ENCODE data around the gene HOXC5.

HOXC5 gene

DNA sequence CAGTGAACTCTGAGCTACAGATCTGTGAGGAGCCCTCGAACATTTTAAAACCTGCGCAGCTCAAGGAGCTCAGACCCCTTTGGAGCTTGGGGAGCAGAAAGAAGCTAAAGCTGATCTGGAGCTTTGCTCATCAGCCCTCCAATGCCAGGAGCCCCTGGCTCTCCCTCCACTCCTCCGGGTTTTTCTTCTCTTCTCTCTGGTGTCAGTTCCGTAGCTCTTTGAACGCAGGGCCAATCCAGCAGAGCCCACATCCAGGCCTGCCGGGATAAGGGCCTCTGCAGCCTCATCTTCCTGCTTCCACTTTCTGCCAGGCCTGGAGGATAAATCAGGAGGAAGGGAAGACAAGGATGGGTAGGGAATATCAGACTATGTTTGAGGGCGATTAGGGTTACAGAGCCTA lies 26.8 kb downstream of the HOXC5 start:
- no peak overlapping the region for H3K27ac ChIP-seq
- TF ChIP-seq, protein P1, sequence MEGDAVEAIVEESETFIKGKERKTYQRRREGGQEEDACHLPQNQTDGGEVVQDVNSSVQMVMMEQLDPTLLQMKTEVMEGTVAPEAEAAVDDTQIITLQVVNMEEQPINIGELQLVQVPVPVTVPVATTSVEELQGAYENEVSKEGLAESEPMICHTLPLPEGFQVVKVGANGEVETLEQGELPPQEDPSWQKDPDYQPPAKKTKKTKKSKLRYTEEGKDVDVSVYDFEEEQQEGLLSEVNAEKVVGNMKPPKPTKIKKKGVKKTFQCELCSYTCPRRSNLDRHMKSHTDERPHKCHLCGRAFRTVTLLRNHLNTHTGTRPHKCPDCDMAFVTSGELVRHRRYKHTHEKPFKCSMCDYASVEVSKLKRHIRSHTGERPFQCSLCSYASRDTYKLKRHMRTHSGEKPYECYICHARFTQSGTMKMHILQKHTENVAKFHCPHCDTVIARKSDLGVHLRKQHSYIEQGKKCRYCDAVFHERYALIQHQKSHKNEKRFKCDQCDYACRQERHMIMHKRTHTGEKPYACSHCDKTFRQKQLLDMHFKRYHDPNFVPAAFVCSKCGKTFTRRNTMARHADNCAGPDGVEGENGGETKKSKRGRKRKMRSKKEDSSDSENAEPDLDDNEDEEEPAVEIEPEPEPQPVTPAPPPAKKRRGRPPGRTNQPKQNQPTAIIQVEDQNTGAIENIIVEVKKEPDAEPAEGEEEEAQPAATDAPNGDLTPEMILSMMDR (IDR thresholded peaks at IDR 0.05), result no peak
- TF ChIP-seq ZFX (IDR thresholded peaks at IDR 0.05; ENCODE audit: borderline replicate concordance), result no peak

GRCh38 chr12:54060174-54060974 lies 27.5 kb downstream of the HOXC5 start:
- TF ChIP-seq ZFX (IDR thresholded peaks at IDR 0.05; ENCODE audit: borderline replicate concordance), result no peak
- TF ChIP-seq, protein P1 (IDR thresholded peaks at IDR 0.05), result no peak
- H3K27ac ChIP-seq, result no peak overlapping the region

- TF ChIP-seq, protein P1 (IDR thresholded peaks at IDR 0.05), result no peak
- TF ChIP-seq ZFX (IDR thresholded peaks at IDR 0.05; ENCODE audit: borderline replicate concordance), result no peak
- H3K27ac ChIP-seq, result no peak overlapping the region
Measured at GRCh38 chr12:54060975-54061778, 28.3 kb downstream of the HOXC5 start.

GRCh38 chr12:54065677-54066076 lies 32.8 kb downstream of the HOXC5 start:
- TF ChIP-seq ZFX (IDR thresholded peaks at IDR 0.05; ENCODE audit: borderline replicate concordance), result no peak
- TF ChIP-seq, protein P1 (IDR thresholded peaks at IDR 0.05), result no peak
- H3K27ac ChIP-seq, result no peak overlapping the region

DNA sequence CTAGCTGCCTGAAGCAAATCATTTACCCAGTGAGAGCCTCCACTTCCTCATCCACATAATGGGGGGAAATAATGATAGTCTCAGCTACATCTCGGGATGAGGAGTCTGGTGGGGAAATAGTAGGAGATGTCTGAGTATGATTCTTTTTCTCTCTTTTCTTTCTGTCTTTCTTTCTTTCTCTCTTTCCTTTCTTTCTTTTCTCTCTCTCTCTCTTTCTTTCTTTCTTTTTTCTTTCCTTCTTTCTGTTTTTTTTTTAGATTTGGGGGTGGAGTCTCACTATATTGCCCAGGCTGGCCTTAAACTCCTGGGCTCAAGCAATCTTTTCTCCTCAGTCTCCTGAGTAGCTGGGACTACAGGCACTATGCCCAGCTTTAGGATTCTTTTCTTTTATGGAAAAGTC lies 33.6 kb downstream of the HOXC5 start:
- no peak for TF ChIP-seq ZFX (IDR thresholded peaks at IDR 0.05; ENCODE audit: borderline replicate concordance)
- TF ChIP-seq, protein P1 (IDR thresholded peaks at IDR 0.05), result no peak
- no peak overlapping the region for H3K27ac ChIP-seq

DNA sequence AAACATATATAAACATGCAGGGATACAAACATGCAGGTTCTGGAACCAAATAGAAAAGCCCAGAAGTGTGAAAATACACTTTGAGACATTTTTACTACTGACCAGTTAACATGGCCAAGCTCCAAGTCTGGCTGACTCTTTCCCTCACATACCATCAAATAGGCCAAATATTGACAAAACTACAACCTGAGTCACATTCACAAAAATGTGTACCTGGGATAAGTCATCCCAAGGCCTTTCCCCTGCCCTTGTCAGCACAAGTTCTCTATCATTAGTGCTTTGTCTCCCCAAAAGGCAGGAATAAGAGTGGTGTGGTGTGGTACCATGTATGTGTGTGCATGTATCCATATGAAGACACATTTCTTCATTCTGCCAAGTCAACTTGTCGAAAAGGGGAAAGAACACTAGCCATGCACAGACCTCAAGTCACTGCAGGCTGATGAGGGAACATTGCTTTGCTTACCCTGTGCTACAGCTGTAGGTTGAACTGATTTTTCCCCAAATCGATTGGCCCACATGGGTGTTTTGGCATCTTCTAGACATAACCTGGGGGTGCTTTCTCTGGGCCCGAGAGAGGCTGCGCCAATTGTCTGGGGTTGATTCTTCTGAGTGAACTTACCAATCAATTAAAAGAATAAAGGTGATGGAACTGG lies 35.7 kb downstream of the HOXC5 start:
- H3K27ac ChIP-seq, result no peak overlapping the region
- no peak for TF ChIP-seq ZFX (IDR thresholded peaks at IDR 0.05; ENCODE audit: borderline replicate concordance)
- TF ChIP-seq, protein P1 (IDR thresholded peaks at IDR 0.05), result no peak
